ENCODE measurements around the gene RFWD3. TPM values are rescaled to one million over a fixed set of nuclear protein-coding genes. Genes with fewer than 3 reads are reported as not detected.

Gene RFWD3
- polyA plus RNA-seq, 1 experiment = 20.2 TPM

DNA sequence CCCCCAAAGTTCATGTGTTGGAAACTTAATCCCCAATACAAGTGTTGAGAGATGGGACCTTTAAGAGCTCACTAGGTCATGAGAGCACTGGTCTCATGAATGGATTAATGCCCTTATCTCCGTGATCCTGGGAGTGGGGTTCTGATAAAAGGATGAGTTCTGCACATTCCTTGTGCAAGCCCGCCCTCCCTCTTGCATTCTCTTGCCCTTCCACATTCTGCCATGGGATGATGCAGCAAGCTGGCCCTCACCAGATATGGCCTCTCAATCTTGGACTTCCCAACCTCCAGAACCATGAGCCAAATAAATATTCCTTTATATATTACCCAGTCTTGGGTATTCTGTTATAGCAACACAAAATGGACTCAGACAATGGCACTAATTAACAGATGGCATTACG is 73.8 kb downstream of the RFWD3 start:
- CTCF ChIA-PET = interaction anchor here (1.2 kb wide), 1 partner anchor 9 kb away, joined by 3 read pairs; no protein-coding TSS in a partner anchor
- no peaks in the 10 kb centered on the region for H3K27me3 ChIP-seq (ENCODE audit: control insufficient read depth, insufficient read depth, low read length)
- no peaks in the 10 kb centered on the region; the same call in 1 of the 2 replicates for H3K36me3 ChIP-seq (ENCODE audit: control insufficient read depth, insufficient read depth, low read length)
- H3K4me3 ChIP-seq (ENCODE audit: low read depth, low read length) = no peak overlapping the region
- POLR2A ChIA-PET = no interaction called here
- TF ChIP-seq, protein P1, sequence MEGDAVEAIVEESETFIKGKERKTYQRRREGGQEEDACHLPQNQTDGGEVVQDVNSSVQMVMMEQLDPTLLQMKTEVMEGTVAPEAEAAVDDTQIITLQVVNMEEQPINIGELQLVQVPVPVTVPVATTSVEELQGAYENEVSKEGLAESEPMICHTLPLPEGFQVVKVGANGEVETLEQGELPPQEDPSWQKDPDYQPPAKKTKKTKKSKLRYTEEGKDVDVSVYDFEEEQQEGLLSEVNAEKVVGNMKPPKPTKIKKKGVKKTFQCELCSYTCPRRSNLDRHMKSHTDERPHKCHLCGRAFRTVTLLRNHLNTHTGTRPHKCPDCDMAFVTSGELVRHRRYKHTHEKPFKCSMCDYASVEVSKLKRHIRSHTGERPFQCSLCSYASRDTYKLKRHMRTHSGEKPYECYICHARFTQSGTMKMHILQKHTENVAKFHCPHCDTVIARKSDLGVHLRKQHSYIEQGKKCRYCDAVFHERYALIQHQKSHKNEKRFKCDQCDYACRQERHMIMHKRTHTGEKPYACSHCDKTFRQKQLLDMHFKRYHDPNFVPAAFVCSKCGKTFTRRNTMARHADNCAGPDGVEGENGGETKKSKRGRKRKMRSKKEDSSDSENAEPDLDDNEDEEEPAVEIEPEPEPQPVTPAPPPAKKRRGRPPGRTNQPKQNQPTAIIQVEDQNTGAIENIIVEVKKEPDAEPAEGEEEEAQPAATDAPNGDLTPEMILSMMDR (IDR thresholded peaks at IDR 0.05; ENCODE audit: insufficient read depth, low read depth, low read length) = no peak
- DNase-seq (ENCODE audit: low read depth) = no peak

DNA sequence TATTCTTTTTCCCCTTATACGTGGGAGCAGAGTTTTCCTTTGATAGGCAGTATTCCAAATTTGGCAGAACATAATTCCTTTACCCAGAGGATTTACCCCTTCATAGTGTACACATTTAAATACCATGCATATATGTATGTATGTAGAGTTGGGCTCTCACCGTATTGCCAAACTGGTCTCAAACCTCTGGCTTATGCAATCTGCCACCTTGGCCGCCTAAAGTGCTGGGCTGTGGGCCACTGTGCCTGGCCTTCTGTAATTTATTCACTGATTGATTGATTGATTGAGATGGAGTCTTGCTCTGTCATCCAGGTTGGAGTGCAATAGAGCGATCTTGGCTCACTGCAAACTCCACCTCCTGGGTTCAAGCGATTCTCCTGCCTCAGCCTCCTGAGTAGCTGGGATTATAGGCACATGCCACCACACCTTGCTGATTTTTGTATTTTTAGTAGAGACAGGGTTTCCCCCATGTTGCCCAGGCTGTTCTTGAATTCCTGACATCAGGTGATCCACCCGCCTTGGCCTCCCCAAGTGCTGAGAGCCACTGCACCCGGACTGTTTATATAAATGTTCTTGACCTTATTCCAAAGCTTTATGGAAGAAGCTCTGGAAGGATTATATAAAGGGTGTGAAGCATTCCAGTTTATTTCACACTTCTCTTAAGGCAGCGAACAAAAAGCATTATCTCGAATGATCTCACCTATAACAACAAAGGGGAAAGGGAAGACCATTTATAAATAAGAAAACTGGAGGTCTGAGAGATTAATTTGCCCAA is 74.6 kb downstream of the RFWD3 start:
- TF ChIP-seq, protein P1 (IDR thresholded peaks at IDR 0.05; ENCODE audit: insufficient read depth, low read depth, low read length) = no peak
- CTCF ChIA-PET = interaction anchor here (1.2 to 1.6 kb wide), 2 partner anchors 8 to 31 kb away, joined by 3 read pairs; no protein-coding TSS in a partner anchor
- no peaks in the 10 kb centered on the region; the same call in 1 of the 2 replicates for H3K36me3 ChIP-seq (ENCODE audit: control insufficient read depth, insufficient read depth, low read length)

DNA sequence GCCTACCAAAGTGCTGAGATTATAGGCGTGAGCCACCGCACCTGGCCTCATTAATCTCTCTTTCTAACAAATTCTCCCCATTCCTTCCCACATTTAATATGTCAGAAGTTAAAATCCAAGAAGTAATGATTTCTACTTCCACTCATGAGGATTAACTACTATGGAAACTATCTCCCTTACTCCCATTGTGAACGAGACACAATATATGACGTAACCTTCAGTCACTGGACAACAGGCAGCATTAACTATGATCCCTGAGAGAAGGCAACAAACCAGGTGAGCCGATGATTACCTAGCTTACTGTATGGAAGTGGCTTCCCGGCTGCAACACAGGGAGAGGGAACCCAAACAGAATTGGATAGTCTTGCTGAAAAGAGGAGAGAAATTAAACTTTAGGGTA is 79.7 kb downstream of the RFWD3 start:
- Histone ChIP-seq H3K27me3 (ENCODE audit: control insufficient read depth, insufficient read depth, low read length) (no peaks in the 10 kb centered on the region), H3K4me3 (ENCODE audit: low read depth, low read length) (no peak overlapping the region), H3K36me3 (ENCODE audit: control insufficient read depth, insufficient read depth, low read length) (no peaks in the 10 kb centered on the region; the same call in 1 of the 2 replicates)
- ChIA-PET POLR2A (no interaction called here), CTCF (interaction anchor here (1.1 kb wide), 1 partner anchor 42 kb away, joined by 3 read pairs; no protein-coding TSS in a partner anchor)
- TF ChIP-seq, protein P1 (IDR thresholded peaks at IDR 0.05; ENCODE audit: insufficient read depth, low read depth, low read length) = no peak
- no peak for DNase-seq (ENCODE audit: low read depth)

More for the DNA sequence above, 74.6 kb downstream of the RFWD3 start:
- Histone ChIP-seq H3K27me3 (ENCODE audit: control insufficient read depth, insufficient read depth, low read length) (no peaks in the 10 kb centered on the region), H3K4me3 (ENCODE audit: low read depth, low read length) (no peak overlapping the region)
- DNase-seq (ENCODE audit: low read depth) = no peak
- POLR2A ChIA-PET = no interaction called here

DNA sequence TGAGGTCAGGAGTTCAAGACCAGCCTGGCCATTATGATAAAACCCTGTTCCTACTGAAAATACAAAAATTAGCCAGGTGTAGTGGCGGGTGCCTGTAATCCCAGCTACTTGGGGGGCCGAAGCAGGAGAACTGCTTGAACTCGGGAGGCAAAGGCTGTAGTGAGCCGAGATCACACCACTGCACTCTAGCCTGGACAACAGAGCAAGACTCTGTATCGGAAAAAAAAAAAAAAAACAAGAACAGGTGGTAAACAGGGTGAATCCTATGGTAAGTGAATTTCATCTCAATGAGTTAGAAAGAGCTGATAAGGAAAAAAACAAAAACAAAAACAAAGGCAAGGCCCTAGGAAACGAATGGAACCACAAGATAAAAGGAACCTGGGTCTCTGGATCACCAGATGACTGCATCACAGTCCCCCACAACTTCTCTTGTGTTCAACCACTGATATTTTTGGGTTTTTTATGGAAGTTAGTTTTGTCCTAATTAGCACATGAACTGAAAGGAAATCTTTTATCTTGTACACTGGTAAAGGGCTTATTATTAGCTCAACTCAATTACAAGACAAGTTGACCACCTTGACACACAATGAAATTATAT is 80.7 kb downstream of the RFWD3 start:
- DNase-seq (ENCODE audit: low read depth) = no peak
- TF ChIP-seq, protein P1 (IDR thresholded peaks at IDR 0.05; ENCODE audit: insufficient read depth, low read depth, low read length) = no peak
- ChIA-PET CTCF (interaction anchor here (0.6 to 1.1 kb wide), 2 partner anchors 43 to 70 kb away, joined by 3 read pairs; no protein-coding TSS in a partner anchor), POLR2A (no interaction called here)
- Histone ChIP-seq H3K4me3 (ENCODE audit: low read depth, low read length) (no peak overlapping the region), H3K27me3 (ENCODE audit: control insufficient read depth, insufficient read depth, low read length) (no peaks in the 10 kb centered on the region), H3K36me3 (ENCODE audit: control insufficient read depth, insufficient read depth, low read length) (no peaks in the 10 kb centered on the region; the same call in 1 of the 2 replicates)

Measured in BJ (cell line).